PC-9 (cell line): ENCODE measurements around the gene UBQLNL.

Experiments
- EZH2 ChIP-seq: fragments of 200-600 bp; sonication (generic); IDR thresholded peaks from 2 replicates; pipeline ENCODE4 v1.8.0; 2017; ENCODE audit warnings: antibody characterized with exemption, low read depth
- TF ChIP-seq, protein P1 (sequence below): fragments of 200-600 bp; sonication (generic); conservative IDR thresholded peaks from 2 replicates; pipeline ENCODE4 v1.6.1; 2017; ENCODE audit warnings: mixed run types, antibody characterized with exemption, mild to moderate bottlenecking, moderate library complexity

DNA sequence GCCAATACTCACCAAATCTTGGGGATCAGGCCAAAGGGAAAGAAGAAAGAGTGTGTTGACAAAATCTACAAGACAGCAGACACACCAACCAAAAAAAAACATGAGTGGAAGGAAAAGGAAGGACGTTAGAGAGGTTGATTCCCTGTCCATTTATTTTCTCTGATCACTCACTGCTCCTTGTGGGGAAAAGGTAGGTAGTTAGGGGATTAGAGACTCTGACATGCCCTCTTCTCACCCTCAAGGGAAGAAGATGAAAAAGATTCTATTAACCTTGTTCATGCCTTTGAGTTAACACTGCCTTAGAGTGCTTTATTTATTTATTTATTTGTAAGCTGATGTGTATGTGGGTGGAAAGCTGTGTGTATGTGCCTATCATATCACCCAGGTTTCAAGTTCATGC lies 31.9 kb upstream of the UBQLNL start, which contains the start of gene OR52H1:
- TF ChIP-seq, protein P1, sequence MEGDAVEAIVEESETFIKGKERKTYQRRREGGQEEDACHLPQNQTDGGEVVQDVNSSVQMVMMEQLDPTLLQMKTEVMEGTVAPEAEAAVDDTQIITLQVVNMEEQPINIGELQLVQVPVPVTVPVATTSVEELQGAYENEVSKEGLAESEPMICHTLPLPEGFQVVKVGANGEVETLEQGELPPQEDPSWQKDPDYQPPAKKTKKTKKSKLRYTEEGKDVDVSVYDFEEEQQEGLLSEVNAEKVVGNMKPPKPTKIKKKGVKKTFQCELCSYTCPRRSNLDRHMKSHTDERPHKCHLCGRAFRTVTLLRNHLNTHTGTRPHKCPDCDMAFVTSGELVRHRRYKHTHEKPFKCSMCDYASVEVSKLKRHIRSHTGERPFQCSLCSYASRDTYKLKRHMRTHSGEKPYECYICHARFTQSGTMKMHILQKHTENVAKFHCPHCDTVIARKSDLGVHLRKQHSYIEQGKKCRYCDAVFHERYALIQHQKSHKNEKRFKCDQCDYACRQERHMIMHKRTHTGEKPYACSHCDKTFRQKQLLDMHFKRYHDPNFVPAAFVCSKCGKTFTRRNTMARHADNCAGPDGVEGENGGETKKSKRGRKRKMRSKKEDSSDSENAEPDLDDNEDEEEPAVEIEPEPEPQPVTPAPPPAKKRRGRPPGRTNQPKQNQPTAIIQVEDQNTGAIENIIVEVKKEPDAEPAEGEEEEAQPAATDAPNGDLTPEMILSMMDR: no peak
- TF ChIP-seq EZH2: no peak
